HUES64 (cell line): Measurements from ENCODE around the gene SENP8.
"Not testable (repeated sequence)": the region's sequence is repeated elsewhere in the genome, so short reads cannot be mapped to it uniquely, and the experiment has no call there.

Experiments used
- H3K27ac ChIP-seq: 2 replicates; pipeline ENCODE4 v1.7.0; 2013; ENCODE audit warnings: low read depth, low read length, inconsistent platforms
- H3K27me3 ChIP-seq: 2 replicates; pipeline ENCODE4 v1.6.1; 2013; ENCODE audit warnings: mild to moderate bottlenecking, low read length; ENCODE audit not compliant: insufficient read depth
- H3K36me3 ChIP-seq: 2 replicates; pipeline ENCODE4 v1.6.1; 2013; ENCODE audit warnings: mild to moderate bottlenecking, low read length; ENCODE audit not compliant: insufficient read depth
- H3K4me1 ChIP-seq: 2 replicates; pipeline ENCODE4 v1.6.1; 2013; ENCODE audit warnings: mild to moderate bottlenecking, low read length, moderate library complexity; ENCODE audit not compliant: insufficient read depth
- H3K4me3 ChIP-seq: 2 replicates; pipeline ENCODE4 v1.5.1; 2013; ENCODE audit warnings: mild to moderate bottlenecking, low read length, moderate library complexity
- H3K9ac ChIP-seq: 2 replicates; pipeline ENCODE4 v1.6.1; 2013; ENCODE audit warnings: mild to moderate bottlenecking, low read depth, low read length
- H3K9me3 ChIP-seq: 2 replicates; pipeline ENCODE4 v1.6.1; 2013; ENCODE audit warnings: low read depth, low read length; ENCODE audit not compliant: insufficient read depth
- WGBS: fragments of 150-250, 120-280 bp; methylation state at CpG from one replicate; pipeline ENCODE4 v1.1.7; 2013; ENCODE audit warnings: missing lambda C conversion rate; 5-methylcytosine and 5-hydroxymethylcytosine counted together

Gene SENP8

GRCh38 chr15:72170691-72171090, 52.5 kb downstream of the SENP8 start:
- Histone ChIP-seq H3K27ac (no peak overlapping the region), H3K9me3 (no peaks in the 10 kb centered on the region), H3K27me3 (no peaks in the 10 kb centered on the region), H3K9ac (no peak overlapping the region), H3K4me1 (no peaks in the 10 kb centered on the region), H3K4me3 (no peak overlapping the region), H3K36me3 (no peaks in the 10 kb centered on the region)
- 96% methylated on average over 7 of the region's 7 CpGs for WGBS

GRCh38 chr15:72171978-72172377, 53.8 kb downstream of the SENP8 start:
- not testable (repeated sequence) for H3K4me3 ChIP-seq, H3K4me1 ChIP-seq, H3K9ac ChIP-seq, H3K27ac ChIP-seq, H3K36me3 ChIP-seq, H3K9me3 ChIP-seq, H3K27me3 ChIP-seq
- 92% methylated on average over 10 of the region's 10 CpGs for WGBS

GRCh38 chr15:72172796-72173195, 54.6 kb downstream of the SENP8 start:
- Histone ChIP-seq H3K4me1 (0 out of 2 replicates have a peak, but pooled peaks cover 4% of the 10 kb centered on the region), H3K9ac (no peak overlapping the region), H3K27ac (no peak overlapping the region), H3K4me3 (no peak overlapping the region), H3K9me3 (no peaks in the 10 kb centered on the region), H3K36me3 (no peaks in the 10 kb centered on the region), H3K27me3 (no peaks in the 10 kb centered on the region)
- 85% methylated on average over 5 of the region's 5 CpGs for WGBS

GRCh38 chr15:72173401-72173800, 55.2 kb downstream of the SENP8 start:
- no peak overlapping the region for H3K27ac ChIP-seq
- no peaks in the 10 kb centered on the region for H3K27me3 ChIP-seq
- no peaks in the 10 kb centered on the region for H3K9me3 ChIP-seq
- no peak overlapping the region for H3K9ac ChIP-seq
- no peaks in the 10 kb centered on the region for H3K36me3 ChIP-seq
- no peak overlapping the region for H3K4me3 ChIP-seq
- 0 out of 2 replicates have a peak, but pooled peaks cover 4% of the 10 kb centered on the region for H3K4me1 ChIP-seq
- WGBS: 93% methylated on average over 6 of the region's 6 CpGs

- H3K27me3 ChIP-seq: no peaks in the 10 kb centered on the region
- H3K36me3 ChIP-seq: no peaks in the 10 kb centered on the region
- H3K27ac ChIP-seq: no peak overlapping the region
- 95% methylated on average over 10 of the region's 12 CpGs for WGBS
- no peak overlapping the region for H3K9ac ChIP-seq
- no peaks in the 10 kb centered on the region for H3K9me3 ChIP-seq
- H3K4me1 ChIP-seq: 0 out of 2 replicates have a peak, but pooled peaks cover 4% of the 10 kb centered on the region
- no peak overlapping the region for H3K4me3 ChIP-seq
These were observed 55.8 kb downstream of the SENP8 start for GRCh38 chr15:72173864-72174550.

- no peak overlapping the region for H3K9ac ChIP-seq
These were observed 56.5 kb downstream of the SENP8 start for GRCh38 chr15:72174551-72175165.

GRCh38 chr15:72175186-72176044, 57.2 kb downstream of the SENP8 start:
- Histone ChIP-seq H3K9ac (no peak overlapping the region), H3K4me1 (0 out of 2 replicates have a peak, but pooled peaks cover 4% of the 10 kb centered on the region), H3K27me3 (no peaks in the 10 kb centered on the region), H3K4me3 (no peak overlapping the region), H3K27ac (no peak overlapping the region), H3K36me3 (no peaks in the 10 kb centered on the region), H3K9me3 (no peaks in the 10 kb centered on the region)
- 91% methylated on average over 15 of the region's 15 CpGs for WGBS

More at GRCh38 chr15:72174551-72175165, 56.5 kb downstream of the SENP8 start:
- Histone ChIP-seq H3K27me3 (no peaks in the 10 kb centered on the region), H3K4me1 (0 out of 2 replicates have a peak, but pooled peaks cover 4% of the 10 kb centered on the region), H3K4me3 (no peak overlapping the region), H3K36me3 (no peaks in the 10 kb centered on the region), H3K27ac (no peak overlapping the region), H3K9me3 (no peaks in the 10 kb centered on the region)
- 83% methylated on average over 5 of the region's 5 CpGs for WGBS

GRCh38 chr15:72176159-72176558, 58.0 kb downstream of the SENP8 start:
- Histone ChIP-seq H3K9me3 (no peaks in the 10 kb centered on the region), H3K4me3 (no peak overlapping the region), H3K27me3 (no peaks in the 10 kb centered on the region), H3K36me3 (no peaks in the 10 kb centered on the region), H3K27ac (no peak overlapping the region), H3K4me1 (0 out of 2 replicates have a peak, but pooled peaks cover 4% of the 10 kb centered on the region), H3K9ac (no peak overlapping the region)
- WGBS: 90% methylated on average over 6 of the region's 6 CpGs

GRCh38 chr15:72176743-72177142, 58.5 kb downstream of the SENP8 start:
- H3K9me3 ChIP-seq: no peaks in the 10 kb centered on the region
- H3K4me1 ChIP-seq: 0 out of 2 replicates have a peak, but pooled peaks cover 4% of the 10 kb centered on the region
- no peaks in the 10 kb centered on the region for H3K27me3 ChIP-seq
- no peaks in the 10 kb centered on the region for H3K36me3 ChIP-seq
- no peak overlapping the region for H3K27ac ChIP-seq
- 84% methylated on average over 3 of the region's 3 CpGs for WGBS
- no peak overlapping the region for H3K4me3 ChIP-seq
- H3K9ac ChIP-seq: no peak overlapping the region

GRCh38 chr15:72178976-72179585, 60.9 kb downstream of the SENP8 start:
- Histone ChIP-seq H3K4me3 (no peak overlapping the region), H3K4me1 (0 out of 2 replicates have a peak, but pooled peaks cover 4% of the 10 kb centered on the region), H3K9me3 (no peaks in the 10 kb centered on the region), H3K36me3 (no peaks in the 10 kb centered on the region), H3K27me3 (peaks cover 11% of the 10 kb centered on the region), H3K27ac (no peak overlapping the region), H3K9ac (no peak overlapping the region)
- WGBS: 95% methylated on average over 11 of the region's 13 CpGs
